ENCODE results near the gene MERTK. TPM values are rescaled to one million over a fixed set of nuclear protein-coding genes. Genes with fewer than 3 reads are reported as not detected.

The MERTK gene
- total and polyA plus RNA-seq, 10 of the 15 experiments (the other 5 are each of a cell fraction or from before 2014, with no cell fraction given), result 0.13 to 30.6 (median 0.50) TPM

- peak overlapping the region; percentile 25 for H2AFZ ChIP-seq (ENCODE audit: control insufficient read depth, low read depth, low read length)
Observed at GRCh38 chr2:112031473-112032223, 133.2 kb downstream of the MERTK start.

DNA sequence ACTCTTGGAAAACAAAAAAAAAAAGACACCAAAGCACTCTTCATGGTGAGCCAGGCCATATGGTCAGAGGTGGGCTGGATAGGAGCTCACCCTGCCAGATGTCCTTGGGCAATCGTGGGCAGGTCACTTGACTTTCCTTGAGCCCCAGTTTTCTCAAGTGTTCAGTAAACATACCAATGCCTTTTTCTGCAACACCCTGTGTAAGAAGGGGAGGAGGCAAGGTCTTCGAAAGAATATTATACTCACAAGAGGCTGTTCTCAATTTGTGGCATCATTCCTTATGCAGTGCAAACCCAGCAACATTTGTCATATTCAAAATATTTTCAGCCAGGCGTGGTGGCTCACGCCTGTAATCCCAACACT is 133.8 kb downstream of the MERTK start:
- DNase-seq (ENCODE audit: low read depth, low spot score) (no peak), FAIRE-seq (no peak), ATAC-seq (peak; percentile 21; the same call in 2 of the 3 replicates)
- no peaks in the 10 kb centered on the region for H3K4me1 ChIP-seq (ENCODE audit: control insufficient read depth, insufficient read depth, low read length)
- SMC1A ChIA-PET (ENCODE audit: uncharacterized antibody, unreplicated experiment), result interaction anchor here (0.6 to 1.7 kb wide), 3 partner anchors 72 to 909 kb away, joined by 3 to 6 read pairs (median 3); no protein-coding TSS in a partner anchor
- H3K79me2 ChIP-seq (ENCODE audit: control insufficient read depth, insufficient read depth, low read length), result no peaks in the 10 kb centered on the region
- no peaks in the 10 kb centered on the region; the same call in 1 of the 3 replicates for H3K9me3 ChIP-seq (replicated peaks; ENCODE audit: control insufficient read depth, insufficient read depth, low read length)
- TF ChIP-seq SUPT20H (IDR thresholded peaks at IDR 0.05; ENCODE audit: borderline replicate concordance, control insufficient read depth, low read depth, low read length) (no peak), NFYA (IDR thresholded peaks at IDR 0.05; ENCODE audit: borderline replicate concordance, low read depth, low read length) (no peak), HDAC6 (IDR thresholded peaks at IDR 0.05; ENCODE audit: unreplicated experiment) (no peak), IKZF1 (conservative IDR thresholded peaks at IDR 0.05) (no peak), BCL11A (IDR thresholded peaks at IDR 0.05; ENCODE audit: low read depth, low read length) (no peak)
- CTCF ChIA-PET, result interaction anchor here (1.0 to 1.7 kb wide), 3 partner anchors 17 to 145 kb away, joined by 3 to 8 read pairs (median 3); no protein-coding TSS in a partner anchor
- POLR2A ChIA-PET, result interaction anchor here (1.0 kb wide), 1 partner anchor 20 kb away, joined by 4 read pairs; no protein-coding TSS in a partner anchor
- no peaks in the 10 kb centered on the region for H4K20me1 ChIP-seq (ENCODE audit: control insufficient read depth, insufficient read depth)
- RAD21 ChIA-PET (ENCODE audit: unreplicated experiment), result no interaction called here
- intact Hi-C loops (cut with micrococcal nuclease; ENCODE audit: unreplicated experiment), result no loop called here
- BruUV-seq (replicated peaks), result no TSS peak
- H3K36me3 ChIP-seq (ENCODE audit: control insufficient read depth in 2 of 2, insufficient read depth in 2 of 2, low read length in 1 of 2), result no peaks in the 10 kb centered on the region
- 75% methylated on average over 4 of the region's 4 CpGs for WGBS (ENCODE audit: insufficient coverage, insufficient replicate concordance, low lambda C conversion rate, missing lambda C conversion rate)
- peak overlapping the region; percentile 25 for H2AFZ ChIP-seq (ENCODE audit: control insufficient read depth, low read depth, low read length)
- no peak overlapping the region for H3K27ac ChIP-seq (ENCODE audit: control insufficient read depth, insufficient read depth)
- no peak overlapping the region for H3K4me3 ChIP-seq
- in situ Hi-C loops (cut with MboI), result no loop called here
- H3K9ac ChIP-seq (ENCODE audit: control insufficient read depth, insufficient read depth, low read length), result no peak overlapping the region
- no peak overlapping the region for H3K4me2 ChIP-seq (ENCODE audit: control insufficient read depth, insufficient read depth)
- no peaks in the 10 kb centered on the region for H3K27me3 ChIP-seq (replicated peaks in 1 of 2; ENCODE audit: control insufficient read depth in 2 of 2, insufficient read depth in 2 of 2, low read length in 1 of 2)

More at GRCh38 chr2:112031473-112032223, 133.2 kb downstream of the MERTK start:
- 18% methylated on average over 11 of the region's 12 CpGs for WGBS (ENCODE audit: insufficient coverage, insufficient replicate concordance, low lambda C conversion rate, missing lambda C conversion rate)
- DNase-seq (ENCODE audit: low read depth, low spot score) (no peak), ATAC-seq (peak; percentile 54), FAIRE-seq (peak; percentile 23)
- ChIA-PET SMC1A (ENCODE audit: uncharacterized antibody, unreplicated experiment) (interaction anchor here (0.6 to 3.2 kb wide), 5 partner anchors 73 to 909 kb away, joined by 3 to 9 read pairs (median 3); partner anchors contain the start of gene FBLN7), POLR2A (interaction anchor here (1.0 kb wide), 1 partner anchor 19 kb away, joined by 4 read pairs; no protein-coding TSS in a partner anchor), CTCF (interaction anchor here (1.0 to 1.8 kb wide), 3 partner anchors 16 to 145 kb away, joined by 3 to 4 read pairs (median 3); no protein-coding TSS in a partner anchor), RAD21 (ENCODE audit: unreplicated experiment) (no interaction called here)
- no peaks in the 10 kb centered on the region for H3K4me1 ChIP-seq (ENCODE audit: control insufficient read depth, insufficient read depth, low read length)
- intact Hi-C loops (cut with micrococcal nuclease; ENCODE audit: unreplicated experiment) (loop anchor here (2.0 kb wide), 1 partner anchor 19 kb away; no protein-coding TSS in a partner anchor), in situ Hi-C loops (cut with MboI) (no loop called here)
- no peak overlapping the region for H3K4me2 ChIP-seq (ENCODE audit: control insufficient read depth, insufficient read depth)
- H3K27ac ChIP-seq (ENCODE audit: control insufficient read depth, insufficient read depth), result no peak overlapping the region
- BruUV-seq (replicated peaks), result no TSS peak
- no peak overlapping the region for H3K4me3 ChIP-seq
- H3K9ac ChIP-seq (ENCODE audit: control insufficient read depth, insufficient read depth, low read length), result no peak overlapping the region
- H4K20me1 ChIP-seq (ENCODE audit: control insufficient read depth, insufficient read depth), result no peaks in the 10 kb centered on the region
- no peaks in the 10 kb centered on the region for H3K27me3 ChIP-seq (replicated peaks in 1 of 2; ENCODE audit: control insufficient read depth in 2 of 2, insufficient read depth in 2 of 2, low read length in 1 of 2)
- no peaks in the 10 kb centered on the region for H3K79me2 ChIP-seq (ENCODE audit: control insufficient read depth, insufficient read depth, low read length)
- no peaks in the 10 kb centered on the region; the same call in 1 of the 3 replicates for H3K9me3 ChIP-seq (replicated peaks; ENCODE audit: control insufficient read depth, insufficient read depth, low read length)
- H3K36me3 ChIP-seq (ENCODE audit: control insufficient read depth in 2 of 2, insufficient read depth in 2 of 2, low read length in 1 of 2), result no peaks in the 10 kb centered on the region
- TF ChIP-seq BHLHE40 (IDR thresholded peaks at IDR 0.05; ENCODE audit: borderline replicate concordance in 1 of 2, low read depth in 2 of 2, low read length in 1 of 2) (peak in 1 of 2 experiments; percentile 27; a peak in 1 of 4 replicates), RAD51 (IDR thresholded peaks at IDR 0.05) (no peak)

Data from GM12878 (cell line).